GOT3 (cell line): ENCODE measurements around the gene SLC1A2.

ENCODE experiments used
- DNase-seq: peaks from one replicate; lab custom pipeline; 2025; ENCODE audit warnings: mixed read lengths; lab: John Stamatoyannopoulos, UW

SLC1A2 gene

GRCh38 chr11:35419184-35419829, at the start of gene SLC1A2:
TSS of gene SLC1A2 (minus strand) at chr11:35419558. CDS start at chr11:35418966, 592 bp downstream.
- no peak for DNase-seq

- DNase-seq = no peak
These were observed 46.7 kb upstream of the SLC1A2 start for GRCh38 chr11:35466058-35466457.

- no peak for DNase-seq
These were observed 45.0 kb upstream of the SLC1A2 start for GRCh38 chr11:35464308-35464707.

- DNase-seq = no peak
These were observed 44.0 kb upstream of the SLC1A2 start for GRCh38 chr11:35463331-35463751.

GRCh38 chr11:35461917-35462538, 42.7 kb upstream of the SLC1A2 start:
- no peak for DNase-seq

GRCh38 chr11:35459489-35459888, 40.1 kb upstream of the SLC1A2 start:
- no peak for DNase-seq

GRCh38 chr11:35458846-35459245, 39.5 kb upstream of the SLC1A2 start:
- DNase-seq = no peak

GRCh38 chr11:35454362-35454761, 35.0 kb upstream of the SLC1A2 start:
- no peak for DNase-seq

- no peak for DNase-seq
These were observed 17.4 kb upstream of the SLC1A2 start for GRCh38 chr11:35436581-35437250.

- no peak for DNase-seq
These were observed 14.2 kb upstream of the SLC1A2 start for GRCh38 chr11:35433588-35433987.

GRCh38 chr11:35432464-35432863, 13.1 kb upstream of the SLC1A2 start:
- no peak for DNase-seq

GRCh38 chr11:35427071-35427470, 7.7 kb upstream of the SLC1A2 start:
- DNase-seq = no peak

- no peak for DNase-seq
These were observed 7.0 kb upstream of the SLC1A2 start for GRCh38 chr11:35426351-35426750.

GRCh38 chr11:35425603-35426212, 6.3 kb upstream of the SLC1A2 start:
- DNase-seq = no peak

GRCh38 chr11:35424157-35424940, 5.0 kb upstream of the SLC1A2 start:
- no peak for DNase-seq

- no peak for DNase-seq
These were observed 1.0 kb upstream of the SLC1A2 start for GRCh38 chr11:35420371-35420770.

- DNase-seq = no peak
These were observed 524 bp upstream of the SLC1A2 start for GRCh38 chr11:35419830-35420333.

GRCh38 chr11:35418282-35419183, 825 bp downstream of the SLC1A2 start:
- DNase-seq = no peak

GRCh38 chr11:35415487-35415886, 3.9 kb downstream of the SLC1A2 start:
- no peak for DNase-seq

GRCh38 chr11:35414776-35415175, 4.6 kb downstream of the SLC1A2 start:
- no peak for DNase-seq

- DNase-seq = no peak
These were observed 5.0 kb downstream of the SLC1A2 start for GRCh38 chr11:35414311-35414710.
